ENCODE results near the gene C8G. TPM values are rescaled to one million over a fixed set of nuclear protein-coding genes. Genes with fewer than 3 reads are reported as not detected.

The C8G gene
- polyA plus RNA-seq, 1 donor from 2014 or later, result not detected

- Histone ChIP-seq H3K9me3 (ENCODE audit: low read length) (no peaks in the 10 kb centered on the region), H3K4me2 (ENCODE audit: low read length) (no peak overlapping the region), H3K27ac (ENCODE audit: low read length) (no peak overlapping the region), H3K9me2 (ENCODE audit: insufficient read depth, low read length) (no peaks in the 10 kb centered on the region), H3K79me2 (replicated peaks; ENCODE audit: insufficient read depth, low read length) (no peaks in the 10 kb centered on the region), H2AFZ (ENCODE audit: low read depth, low read length) (no peak overlapping the region), H3K9ac (ENCODE audit: low read length) (no peak overlapping the region), H3K36me3 (ENCODE audit: insufficient read depth, low read length) (no peaks in the 10 kb centered on the region), H3F3A (ENCODE audit: insufficient read depth, low read length, poor library complexity, severe bottlenecking) (no peaks in the 10 kb centered on the region), H3K27me3 (ENCODE audit: insufficient read depth, low read depth, low read length) (no peaks in the 10 kb centered on the region), H4K20me1 (ENCODE audit: insufficient read depth) (no peaks in the 10 kb centered on the region), H3K4me3 (ENCODE audit: low read length) (no peak overlapping the region)
- TF ChIP-seq MXI1 (conservative IDR thresholded peaks at IDR 0.05; ENCODE audit: poor library complexity, severe bottlenecking) (no peak), TAF1 (IDR thresholded peaks at IDR 0.05; ENCODE audit: low read depth) (no peak), REST (IDR thresholded peaks at IDR 0.05; ENCODE audit: borderline replicate concordance) (no peak), POLR2AphosphoS5 (IDR thresholded peaks at IDR 0.05) (no peak), CTCF (IDR thresholded peaks at IDR 0.05; ENCODE audit: poor library complexity, severe bottlenecking) (no peak), EZH2 (IDR thresholded peaks at IDR 0.05; ENCODE audit: borderline replicate concordance, insufficient read depth, low read length, poor library complexity, severe bottlenecking) (no peak), SMC3 (conservative IDR thresholded peaks at IDR 0.05; ENCODE audit: poor library complexity) (no peak), EP300 (conservative IDR thresholded peaks at IDR 0.05; ENCODE audit: poor library complexity, severe bottlenecking) (no peak), RAD21 (conservative IDR thresholded peaks at IDR 0.05) (no peak)
These were observed 49.8 kb downstream of the C8G start for GRCh38 chr9:136994888-136995230.

- H3K79me2 ChIP-seq (replicated peaks; ENCODE audit: insufficient read depth, low read length), result no peaks in the 10 kb centered on the region
- no peaks in the 10 kb centered on the region for H3K27me3 ChIP-seq (ENCODE audit: insufficient read depth, low read depth, low read length)
- H4K20me1 ChIP-seq (ENCODE audit: insufficient read depth), result no peaks in the 10 kb centered on the region
- no peak overlapping the region for H3K4me3 ChIP-seq (ENCODE audit: low read length)
- H3K9me3 ChIP-seq (ENCODE audit: low read length), result no peaks in the 10 kb centered on the region
- no peaks in the 10 kb centered on the region for H3F3A ChIP-seq (ENCODE audit: insufficient read depth, low read length, poor library complexity, severe bottlenecking)
- no peak overlapping the region for H3K4me2 ChIP-seq (ENCODE audit: low read length)
- H2AFZ ChIP-seq (ENCODE audit: low read depth, low read length), result no peak overlapping the region
- H3K9me2 ChIP-seq (ENCODE audit: insufficient read depth, low read length), result no peaks in the 10 kb centered on the region
- H3K9ac ChIP-seq (ENCODE audit: low read length), result no peak overlapping the region
- no peaks in the 10 kb centered on the region for H3K36me3 ChIP-seq (ENCODE audit: insufficient read depth, low read length)
- TF ChIP-seq EP300 (conservative IDR thresholded peaks at IDR 0.05; ENCODE audit: poor library complexity, severe bottlenecking) (no peak), POLR2AphosphoS5 (IDR thresholded peaks at IDR 0.05) (no peak), CTCF (IDR thresholded peaks at IDR 0.05; ENCODE audit: poor library complexity, severe bottlenecking) (no peak), RAD21 (conservative IDR thresholded peaks at IDR 0.05) (no peak), REST (IDR thresholded peaks at IDR 0.05; ENCODE audit: borderline replicate concordance) (no peak), SMC3 (conservative IDR thresholded peaks at IDR 0.05; ENCODE audit: poor library complexity) (no peak), EZH2 (IDR thresholded peaks at IDR 0.05; ENCODE audit: borderline replicate concordance, insufficient read depth, low read length, poor library complexity, severe bottlenecking) (no peak), MXI1 (conservative IDR thresholded peaks at IDR 0.05; ENCODE audit: poor library complexity, severe bottlenecking) (no peak)
- no peak overlapping the region for H3K27ac ChIP-seq (ENCODE audit: low read length)
These were observed 50.3 kb downstream of the C8G start for GRCh38 chr9:136995362-136995761.
